Colonic mucosa (tissue), 4 donors: ENCODE measurements around the gene TLR1. TPM values are rescaled to one million over a fixed set of nuclear protein-coding genes. Genes with fewer than 3 reads are reported as not detected.

Experiments used
- DNase-seq: peaks from one replicate; pipeline ENCODE4 v3.0.0-alpha.2; 2020
- H3K27ac ChIP-seq: fragments of 200-600 bp; one replicate; pipeline ENCODE4 v1.8.0; 2021
- H3K27me3 ChIP-seq: fragments of 200-600 bp; one replicate; pipeline ENCODE4 v1.8.0; 2021
- H3K36me3 ChIP-seq: fragments of 200-600 bp; one replicate; pipeline ENCODE4 v1.8.0; 2021
- H3K4me1 ChIP-seq: fragments of 200-600 bp; one replicate; pipeline ENCODE4 v1.8.0; 2021; ENCODE audit warnings: mild to moderate bottlenecking
- H3K4me3 ChIP-seq: fragments of 200-600 bp; one replicate; pipeline ENCODE4 v1.8.0; 2021
- H3K9ac ChIP-seq, 2 donors: one replicate each; pipeline ENCODE4 v1.7.0; 2013; ENCODE audit warnings: control low read depth in 2 of 2, low read depth in 2 of 2, low read length in 2 of 2
- H3K9me3 ChIP-seq: fragments of 200-600 bp; one replicate; pipeline ENCODE4 v1.8.0; 2021
- intact Hi-C: fragments of 100-400 bp; cut with DNase I; formaldehyde crosslinking; loops from one replicate; pipeline ENCODE4 v1.14.1; 2022
- total RNA-seq, 2 donors: library from RNA; stranded (reverse); fragmentation: NEBNext Ultra II Directional in 1 of 2; extraction: Animal tissue kit (Norgen Biotek cat#: 25700) in 1 of 2; gene quantifications; one replicate each; pipeline ENCODE4 v1.2.1, GENCODE V29; 2021
- TF ChIP-seq, protein P1 (sequence below): fragments of 200-600 bp; IDR thresholded peaks from one replicate; pipeline ENCODE4 v1.8.0; 2022; ENCODE audit warnings: antibody characterized with exemption, mild to moderate bottlenecking
- donor health status: healthy.
- donor health status: DM: no; HTN: no; CAD: no.
- donor health status: DM: no; HTN: no; CAD: no.

TLR1 gene
- total RNA-seq, 2 donors from 2014 or later: 1.2 to 4.7 TPM

GRCh38 chr4:38823766-38824165 lies 19.2 kb upstream of the TLR1 start:
- no peak overlapping the region for H3K27ac ChIP-seq
- H3K36me3 ChIP-seq: no peaks in the 10 kb centered on the region
- H3K4me1 ChIP-seq: no peaks in the 10 kb centered on the region
- H3K27me3 ChIP-seq: no peaks in the 10 kb centered on the region
- DNase-seq: no peak
- no peaks in the 10 kb centered on the region for H3K9me3 ChIP-seq
- H3K9ac ChIP-seq: no peak overlapping the region
- H3K4me3 ChIP-seq: no peak overlapping the region
- TF ChIP-seq, protein P1, sequence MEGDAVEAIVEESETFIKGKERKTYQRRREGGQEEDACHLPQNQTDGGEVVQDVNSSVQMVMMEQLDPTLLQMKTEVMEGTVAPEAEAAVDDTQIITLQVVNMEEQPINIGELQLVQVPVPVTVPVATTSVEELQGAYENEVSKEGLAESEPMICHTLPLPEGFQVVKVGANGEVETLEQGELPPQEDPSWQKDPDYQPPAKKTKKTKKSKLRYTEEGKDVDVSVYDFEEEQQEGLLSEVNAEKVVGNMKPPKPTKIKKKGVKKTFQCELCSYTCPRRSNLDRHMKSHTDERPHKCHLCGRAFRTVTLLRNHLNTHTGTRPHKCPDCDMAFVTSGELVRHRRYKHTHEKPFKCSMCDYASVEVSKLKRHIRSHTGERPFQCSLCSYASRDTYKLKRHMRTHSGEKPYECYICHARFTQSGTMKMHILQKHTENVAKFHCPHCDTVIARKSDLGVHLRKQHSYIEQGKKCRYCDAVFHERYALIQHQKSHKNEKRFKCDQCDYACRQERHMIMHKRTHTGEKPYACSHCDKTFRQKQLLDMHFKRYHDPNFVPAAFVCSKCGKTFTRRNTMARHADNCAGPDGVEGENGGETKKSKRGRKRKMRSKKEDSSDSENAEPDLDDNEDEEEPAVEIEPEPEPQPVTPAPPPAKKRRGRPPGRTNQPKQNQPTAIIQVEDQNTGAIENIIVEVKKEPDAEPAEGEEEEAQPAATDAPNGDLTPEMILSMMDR: no peak
- intact Hi-C loops: no loop called here

DNA sequence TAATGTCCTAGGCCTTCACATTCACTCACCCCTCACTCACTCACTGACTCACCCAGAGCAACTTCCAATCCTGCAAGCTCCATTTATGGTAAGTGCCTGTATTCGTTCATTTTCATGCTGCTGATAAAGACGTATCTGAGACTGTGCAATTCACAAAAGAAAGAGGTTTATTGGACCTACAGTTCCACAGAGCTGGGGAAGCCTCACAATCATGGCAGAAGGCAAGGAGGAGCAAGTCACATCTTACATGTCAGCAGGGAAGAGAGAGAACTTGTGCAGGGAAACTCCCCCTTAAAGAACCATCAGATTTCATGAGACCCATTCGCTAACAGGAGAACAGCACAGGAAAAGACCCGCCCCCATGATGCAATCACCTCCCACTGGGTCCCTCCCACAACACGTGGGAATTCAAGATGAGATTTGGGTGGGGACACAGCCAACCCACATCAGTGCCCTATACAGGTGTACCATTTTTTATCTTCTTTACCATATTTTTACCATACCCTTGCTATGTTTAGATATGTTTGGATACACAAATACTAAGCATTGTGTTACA lies 18.2 kb upstream of the TLR1 start:
- TF ChIP-seq, protein P1: no peak
- no peak overlapping the region for H3K9ac ChIP-seq
- H3K4me1 ChIP-seq: no peaks in the 10 kb centered on the region
- H3K9me3 ChIP-seq: no peaks in the 10 kb centered on the region
- no peaks in the 10 kb centered on the region for H3K36me3 ChIP-seq
- no peak for DNase-seq
- intact Hi-C loops: no loop called here
- H3K27me3 ChIP-seq: no peaks in the 10 kb centered on the region
- no peak overlapping the region for H3K4me3 ChIP-seq
- H3K27ac ChIP-seq: no peak overlapping the region

DNA sequence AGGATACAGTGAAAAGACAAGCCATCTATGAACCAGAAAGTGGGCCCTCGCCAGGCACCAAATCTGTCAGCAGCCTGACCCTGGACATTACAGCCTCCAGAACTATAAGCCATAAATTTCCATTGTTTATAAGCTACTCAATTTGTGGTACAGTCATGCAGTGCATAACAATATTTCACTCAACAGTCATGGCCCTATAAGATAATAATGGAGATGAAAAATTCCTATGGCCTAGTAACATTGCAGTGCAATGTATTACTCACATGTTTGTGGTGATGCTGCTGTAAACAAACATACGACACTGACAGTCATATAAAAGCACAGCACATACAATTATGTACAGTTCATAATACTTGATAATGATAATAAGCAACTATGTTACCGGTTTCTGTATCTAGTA lies 17.1 kb upstream of the TLR1 start:
- H3K27ac ChIP-seq: no peak overlapping the region
- H3K4me1 ChIP-seq: no peaks in the 10 kb centered on the region
- no peak for DNase-seq
- no peaks in the 10 kb centered on the region for H3K36me3 ChIP-seq
- TF ChIP-seq, protein P1: no peak
- no peaks in the 10 kb centered on the region for H3K9me3 ChIP-seq
- intact Hi-C loops: no loop called here
- no peaks in the 10 kb centered on the region for H3K27me3 ChIP-seq
- no peak overlapping the region for H3K4me3 ChIP-seq
- no peak overlapping the region for H3K9ac ChIP-seq

DNA sequence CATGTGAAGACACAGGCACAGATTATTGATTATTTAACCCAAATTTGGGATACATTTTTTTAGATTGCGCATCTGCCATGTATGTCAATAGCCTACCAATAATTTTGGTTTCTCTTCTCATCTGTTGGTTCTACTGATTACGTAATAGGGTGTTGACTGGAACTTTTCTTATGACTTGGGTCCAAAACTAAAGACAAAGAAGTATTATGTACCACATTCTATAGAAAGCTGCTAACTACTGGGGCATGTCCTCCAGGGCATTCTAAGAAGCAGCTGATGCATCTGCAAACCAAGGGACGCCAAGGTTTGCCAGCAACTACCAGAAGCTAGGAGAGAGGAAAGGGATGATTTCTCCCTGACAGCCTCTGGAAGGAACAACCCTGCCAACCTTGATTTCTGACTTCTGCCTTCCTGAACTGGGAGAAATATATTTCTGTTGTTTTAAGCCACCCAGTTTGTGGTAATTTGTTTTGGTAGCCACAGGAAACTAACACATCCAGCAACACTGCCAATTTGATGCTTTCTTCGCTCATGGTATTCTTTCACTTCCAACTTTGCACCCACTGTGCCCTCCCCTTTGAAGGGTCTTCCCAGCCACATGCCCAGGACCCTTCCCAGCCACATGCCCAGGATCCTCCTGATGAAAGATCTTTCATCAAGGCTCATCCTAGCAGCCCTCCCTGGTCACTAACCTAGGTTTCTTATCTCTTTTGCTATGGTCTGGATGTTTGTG lies 15.9 kb upstream of the TLR1 start:
- no peaks in the 10 kb centered on the region for H3K9me3 ChIP-seq
- no peak overlapping the region for H3K9ac ChIP-seq
- H3K36me3 ChIP-seq: no peaks in the 10 kb centered on the region
- no peaks in the 10 kb centered on the region for H3K4me1 ChIP-seq
- TF ChIP-seq, protein P1: no peak
- no peaks in the 10 kb centered on the region for H3K27me3 ChIP-seq
- intact Hi-C loops: no loop called here
- no peak for DNase-seq
- H3K4me3 ChIP-seq: no peak overlapping the region
- no peak overlapping the region for H3K27ac ChIP-seq

DNA sequence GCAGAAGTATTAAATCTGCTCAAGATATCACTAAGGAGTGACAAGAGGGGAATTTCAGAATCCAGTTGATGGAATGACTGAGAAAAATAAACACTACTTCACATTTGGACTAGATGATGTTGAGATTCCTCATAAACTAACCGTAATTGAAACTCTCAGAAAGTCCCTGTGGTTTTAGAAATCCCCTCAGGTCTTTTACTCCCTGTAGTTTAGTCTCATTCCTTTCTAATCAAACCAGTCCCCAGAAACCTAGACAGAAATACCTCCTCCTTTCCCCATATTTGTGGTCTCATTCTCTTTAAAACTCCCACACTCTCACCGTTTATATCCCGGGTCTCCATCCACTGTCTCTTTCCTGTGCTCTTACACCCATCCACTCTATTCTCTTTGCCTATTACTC lies 15.0 kb upstream of the TLR1 start:
- H3K9me3 ChIP-seq: no peaks in the 10 kb centered on the region
- intact Hi-C loops: no loop called here
- no peaks in the 10 kb centered on the region for H3K36me3 ChIP-seq
- no peaks in the 10 kb centered on the region for H3K4me1 ChIP-seq
- TF ChIP-seq, protein P1: no peak
- H3K27ac ChIP-seq: no peak overlapping the region
- H3K27me3 ChIP-seq: no peaks in the 10 kb centered on the region
- no peak overlapping the region for H3K4me3 ChIP-seq
- H3K9ac ChIP-seq: no peak overlapping the region
- DNase-seq: no peak
